ENCODE measurements around the gene BMF. TPM values are rescaled to one million over a fixed set of nuclear protein-coding genes. Genes with fewer than 3 reads are reported as not detected.

The BMF gene
- total RNA-seq, 1 experiment from 2014 or later: 13.2 TPM

DNA sequence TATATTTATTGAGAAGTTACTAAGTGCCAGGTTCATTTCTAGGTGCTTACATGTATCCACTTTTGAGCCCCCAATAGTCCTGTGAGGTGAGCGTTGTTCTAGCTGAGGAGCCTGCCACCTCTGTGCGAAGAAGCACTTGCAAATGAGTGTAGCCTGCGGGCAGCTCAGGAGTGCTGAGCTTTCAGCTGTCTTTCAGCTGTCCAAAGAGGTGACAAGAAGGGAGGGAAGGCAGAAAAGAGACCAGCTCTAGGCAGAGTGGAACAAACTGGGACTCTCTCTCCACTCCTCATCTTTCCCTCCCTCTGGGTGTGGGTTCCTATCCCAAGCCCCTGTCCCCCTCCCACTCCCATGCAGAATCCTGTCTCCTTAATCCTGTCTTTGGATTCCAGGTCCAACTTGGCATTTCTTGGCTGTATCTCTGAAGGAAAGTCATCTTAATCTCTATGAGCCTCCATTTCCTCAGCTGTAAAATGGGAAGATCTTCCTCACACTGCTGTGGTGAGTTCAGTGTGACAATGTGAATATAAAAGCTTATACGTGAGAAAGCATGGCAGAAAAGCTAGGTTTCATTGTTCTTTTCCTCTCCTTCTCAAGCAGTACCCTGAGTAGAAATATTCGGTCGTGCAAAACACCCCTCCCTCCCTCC is 63.0 kb downstream of the BMF start:
- no peak overlapping the region for H4K5ac ChIP-seq (ENCODE audit: insufficient read length, low read depth, low read length)
- peak overlapping the region; percentile 30 for H3K4me2 ChIP-seq (ENCODE audit: insufficient read depth, insufficient read length, low read length)
- DNase-seq: no peak
- no CpG with 5 or more reads among the region's 6 CpGs for WGBS (ENCODE audit: extremely low coverage, insufficient read length, low lambda C conversion rate)
- H3K4me1 ChIP-seq (ENCODE audit: insufficient read depth, low read length): peaks cover 5% of the 10 kb centered on the region; the same call in 1 of the 2 replicates
- H3K14ac ChIP-seq (ENCODE audit: insufficient read depth, low read length): no peak overlapping the region
- no peak overlapping the region for H3K4ac ChIP-seq (ENCODE audit: low read depth, low read length)
- TF ChIP-seq, protein P1, sequence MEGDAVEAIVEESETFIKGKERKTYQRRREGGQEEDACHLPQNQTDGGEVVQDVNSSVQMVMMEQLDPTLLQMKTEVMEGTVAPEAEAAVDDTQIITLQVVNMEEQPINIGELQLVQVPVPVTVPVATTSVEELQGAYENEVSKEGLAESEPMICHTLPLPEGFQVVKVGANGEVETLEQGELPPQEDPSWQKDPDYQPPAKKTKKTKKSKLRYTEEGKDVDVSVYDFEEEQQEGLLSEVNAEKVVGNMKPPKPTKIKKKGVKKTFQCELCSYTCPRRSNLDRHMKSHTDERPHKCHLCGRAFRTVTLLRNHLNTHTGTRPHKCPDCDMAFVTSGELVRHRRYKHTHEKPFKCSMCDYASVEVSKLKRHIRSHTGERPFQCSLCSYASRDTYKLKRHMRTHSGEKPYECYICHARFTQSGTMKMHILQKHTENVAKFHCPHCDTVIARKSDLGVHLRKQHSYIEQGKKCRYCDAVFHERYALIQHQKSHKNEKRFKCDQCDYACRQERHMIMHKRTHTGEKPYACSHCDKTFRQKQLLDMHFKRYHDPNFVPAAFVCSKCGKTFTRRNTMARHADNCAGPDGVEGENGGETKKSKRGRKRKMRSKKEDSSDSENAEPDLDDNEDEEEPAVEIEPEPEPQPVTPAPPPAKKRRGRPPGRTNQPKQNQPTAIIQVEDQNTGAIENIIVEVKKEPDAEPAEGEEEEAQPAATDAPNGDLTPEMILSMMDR (conservative IDR thresholded peaks at IDR 0.05): no peak
- H3K79me2 ChIP-seq (ENCODE audit: insufficient read depth, low read length): no peaks in the 10 kb centered on the region
- H3K4me3 Mint-ChIP-seq: no peak overlapping the region; a peak in 1 of 5 replicates
- no peaks in the 10 kb centered on the region; a peak in 2 of 7 replicates for H3K36me3 Mint-ChIP-seq (ENCODE audit: insufficient read depth in 1 of 3, low read depth in 3 of 3)
- H4K91ac ChIP-seq (ENCODE audit: insufficient read length, low read depth, low read length): no peak overlapping the region
- no peak overlapping the region for H3K23ac ChIP-seq (ENCODE audit: insufficient read length, low read depth, low read length)
- H3K18ac ChIP-seq (ENCODE audit: insufficient read length, low read depth, low read length): no peak overlapping the region
- H2BK12ac ChIP-seq (ENCODE audit: insufficient read length, low read depth, low read length): no peak overlapping the region
- no peak overlapping the region for H2BK120ac ChIP-seq (ENCODE audit: low read depth, low read length, poor library complexity, severe bottlenecking)
- H3K27me3 Mint-ChIP-seq (ENCODE audit: low read depth): no peaks in the 10 kb centered on the region
- H2AFZ ChIP-seq (ENCODE audit: low read length): no peak overlapping the region
- H3K9ac ChIP-seq (ENCODE audit: extremely low read depth, insufficient read length, low read length): no peak overlapping the region
- no peaks in the 10 kb centered on the region for H3K79me1 ChIP-seq (ENCODE audit: insufficient read depth, low read depth, low read length, poor library complexity, severe bottlenecking)
- no peak overlapping the region for H2BK15ac ChIP-seq (ENCODE audit: low read depth, low read length)
- H4K20me1 ChIP-seq (ENCODE audit: control insufficient read depth, insufficient read depth, insufficient read length): no peaks in the 10 kb centered on the region
- H3K9me3 Mint-ChIP-seq: no peaks in the 10 kb centered on the region; a peak in 1 of 5 replicates
- no peak overlapping the region for H2BK5ac ChIP-seq (ENCODE audit: insufficient read length, low read length)
- H2AK5ac ChIP-seq (ENCODE audit: insufficient read length, low read length): no peak overlapping the region
- peaks cover 32 to 34% of the 10 kb centered on the region in 2 experiments for H3K4me1 Mint-ChIP-seq
- no peak overlapping the region for H3T11ph ChIP-seq (ENCODE audit: low read length)
- no peaks in the 10 kb centered on the region for H3K27me3 ChIP-seq (ENCODE audit: insufficient read depth, low read length)
- H3K23me2 ChIP-seq (ENCODE audit: insufficient read length, low read depth, low read length, poor library complexity, severe bottlenecking): peaks cover 2% of the 10 kb centered on the region
- no peak overlapping the region for H3K27ac ChIP-seq (ENCODE audit: insufficient read length, low read depth, low read length)
- no peak overlapping the region for H2BK20ac ChIP-seq (ENCODE audit: low read depth, low read length, poor library complexity, severe bottlenecking)
- H3K27ac Mint-ChIP-seq: no peak overlapping the region
- H4K8ac ChIP-seq (replicated peaks; ENCODE audit: insufficient read length, low read depth, low read length): no peak overlapping the region
- H3K56ac ChIP-seq (ENCODE audit: insufficient read length, low read depth, low read length): no peak overlapping the region
- H3K9me3 ChIP-seq (ENCODE audit: control insufficient read depth, low read depth, low read length): no peaks in the 10 kb centered on the region

Data from H9 (cell line).